Stimulated activated CD8-positive, alpha-beta memory T cell treated with anti-CD3 and anti-CD28 coated beads, Interleukin-7, amount 100 ng/mL, for 24 hours (primary cell): ENCODE results near the gene MYCT1.
"Not testable (repeated sequence)": the region's sequence is repeated elsewhere in the genome, so short reads cannot be mapped to it uniquely, and the experiment has no call there.

Source experiments
- DNase-seq: peaks from one replicate; pipeline ENCODE4 v3.0.0-alpha.2; 2020; ENCODE audit warnings: low read depth

Gene MYCT1

GRCh38 chr6:152697634-152698033, at the start of gene MYCT1:
MYCT1 (plus strand) TSS chr6:152697897; CDS start chr6:152697903, 6 bp downstream.
- DNase-seq: no peak

- no peak for DNase-seq
These were observed 49.6 kb upstream of the MYCT1 start for GRCh38 chr6:152648105-152648504.

- no peak for DNase-seq
These were observed 45.7 kb upstream of the MYCT1 start for GRCh38 chr6:152651986-152652385.

- DNase-seq: no peak
These were observed 35.9 kb upstream of the MYCT1 start for GRCh38 chr6:152661776-152662175.

- DNase-seq: no peak
These were observed 27.8 kb upstream of the MYCT1 start for GRCh38 chr6:152669895-152670294.

GRCh38 chr6:152671171-152671570, 26.5 kb upstream of the MYCT1 start:
- DNase-seq: no peak

- no peak for DNase-seq
These were observed 24.5 kb upstream of the MYCT1 start for GRCh38 chr6:152673236-152673635.

GRCh38 chr6:152680151-152680550, 17.5 kb upstream of the MYCT1 start:
- no peak for DNase-seq

- DNase-seq: no peak
These were observed 16.7 kb upstream of the MYCT1 start for GRCh38 chr6:152680879-152681517.

GRCh38 chr6:152682141-152682540, 15.6 kb upstream of the MYCT1 start:
- no peak for DNase-seq

- DNase-seq: not testable (repeated sequence)
These were observed 14.8 kb upstream of the MYCT1 start for GRCh38 chr6:152682935-152683334.

- no peak for DNase-seq
These were observed 11.9 kb upstream of the MYCT1 start for GRCh38 chr6:152685819-152686218.

- no peak for DNase-seq
These were observed 2.2 kb upstream of the MYCT1 start for GRCh38 chr6:152695372-152696045.

- DNase-seq: no peak
These were observed 1.2 kb upstream of the MYCT1 start for GRCh38 chr6:152696522-152696921.

GRCh38 chr6:152698692-152699091, 995 bp downstream of the MYCT1 start:
- no peak for DNase-seq

- DNase-seq: no peak
These were observed 2.7 kb downstream of the MYCT1 start for GRCh38 chr6:152700427-152700826.

- no peak for DNase-seq
These were observed 3.6 kb downstream of the MYCT1 start for GRCh38 chr6:152701081-152701862.

GRCh38 chr6:152701863-152702401, 4.2 kb downstream of the MYCT1 start:
- DNase-seq: no peak

- DNase-seq: not testable (repeated sequence)
These were observed 6.1 kb downstream of the MYCT1 start for GRCh38 chr6:152703750-152704149.

GRCh38 chr6:152705327-152705726, 7.6 kb downstream of the MYCT1 start:
- DNase-seq: no peak

- DNase-seq: no peak
These were observed 18.6 kb downstream of the MYCT1 start for GRCh38 chr6:152716322-152716721.

- DNase-seq: no peak
These were observed 23.3 kb downstream of the MYCT1 start for GRCh38 chr6:152720974-152721373.

- no peak for DNase-seq
These were observed 24.3 kb downstream of the MYCT1 start for GRCh38 chr6:152721956-152722355.
